CD4-positive, alpha-beta T cell treated with Interleukin-15 for 4 hours (primary cell): ENCODE data around the gene TRPM4.
A peak's percentile ranks its signal among the peaks of the same experiment; 100 is the strongest.
"Not testable (repeated sequence)": the region's sequence is repeated elsewhere in the genome, so short reads cannot be mapped to it uniquely, and the experiment has no call there.

ENCODE experiments used
- DNase-seq: peaks from one replicate; pipeline ENCODE4 v3.0.0-alpha.2; 2020; ENCODE audit warnings: low spot score

TRPM4 gene

GRCh38 chr19:49157445-49158224, at the start of gene TRPM4:
TSS of gene TRPM4 (plus strand) at chr19:49157792. CDS start at chr19:49157867, 75 bp downstream.
- peak; percentile 12 for DNase-seq

- DNase-seq, result no peak
Measured at GRCh38 chr19:49109051-49109450, 48.5 kb upstream of the TRPM4 start.

GRCh38 chr19:49109569-49110233, 47.9 kb upstream of the TRPM4 start:
- DNase-seq, result no peak

GRCh38 chr19:49110567-49110966, 47.0 kb upstream of the TRPM4 start:
- DNase-seq, result no peak

- DNase-seq, result no peak
Measured at GRCh38 chr19:49111218-49111998, 46.2 kb upstream of the TRPM4 start.

- peak; percentile 72 for DNase-seq
Measured at GRCh38 chr19:49113762-49114629, 43.6 kb upstream of the TRPM4 start, which contains the start of gene LIN7B. TSS of gene LIN7B (plus strand) at chr19:49114370. CDS start at chr19:49114405, 35 bp downstream.

- peak; percentile 48 for DNase-seq
Measured at GRCh38 chr19:49114630-49115363, 42.8 kb upstream of the TRPM4 start.

GRCh38 chr19:49116544-49116943, 41.0 kb upstream of the TRPM4 start:
- no peak for DNase-seq

GRCh38 chr19:49117677-49118564, 39.7 kb upstream of the TRPM4 start:
- no peak for DNase-seq

- DNase-seq, result peak; percentile 96
Measured at GRCh38 chr19:49118565-49119410, 38.8 kb upstream of the TRPM4 start, which contains the start of gene C19orf73. TSS of gene C19orf73 (minus strand) at chr19:49119143. CDS start at chr19:49119022, 121 bp downstream.

- DNase-seq, result no peak
Measured at GRCh38 chr19:49119411-49120324, 37.9 kb upstream of the TRPM4 start, which contains the start of gene PPFIA3. TSS of gene PPFIA3 (plus strand) at chr19:49119544. CDS start at chr19:49127874, 8,330 bp downstream.

- DNase-seq, result no peak
Measured at GRCh38 chr19:49120325-49120683, 37.3 kb upstream of the TRPM4 start.

GRCh38 chr19:49120868-49121267, 36.7 kb upstream of the TRPM4 start:
- DNase-seq, result no peak

- not testable (repeated sequence) for DNase-seq
Measured at GRCh38 chr19:49121841-49122240, 35.8 kb upstream of the TRPM4 start.

- not testable (repeated sequence) for DNase-seq
Measured at GRCh38 chr19:49123285-49123684, 34.3 kb upstream of the TRPM4 start.

GRCh38 chr19:49125025-49125731, 32.4 kb upstream of the TRPM4 start:
- DNase-seq, result no peak

GRCh38 chr19:49126575-49126974, 31.0 kb upstream of the TRPM4 start:
- DNase-seq, result no peak
